H1 (cell line): ENCODE results near the gene YPEL5. TPM values are rescaled to one million over a fixed set of nuclear protein-coding genes. Genes with fewer than 3 reads are reported as not detected.

ENCODE experiments used
- EP300 ChIP-seq, 2 experiments: IDR thresholded peaks; 1 replicate in 1 of 2; 2 replicates in 1 of 2; pipeline ENCODE4 v1.6.1; 2011 to 2012; ENCODE audit warnings: low read depth in 2 of 2, low read length in 2 of 2, mild to moderate bottlenecking in 2 of 2, borderline replicate concordance in 1 of 2, inconsistent platforms in 1 of 2, moderate library complexity in 1 of 2
- KDM4A ChIP-seq: IDR thresholded peaks from one replicate; pipeline ENCODE4 v1.7.1; 2012; ENCODE audit warnings: low read depth, mild to moderate bottlenecking, moderate library complexity, low read length, inconsistent platforms; ENCODE audit not compliant: severe bottlenecking
- MAFK ChIP-seq: IDR thresholded peaks from 2 replicates; pipeline ENCODE4 v1.6.1; 2012; ENCODE audit warnings: low read depth, mild to moderate bottlenecking, improper control_type of control experiment, low read length
- SIX5 ChIP-seq: IDR thresholded peaks from 2 replicates; pipeline ENCODE4 v1.6.1; 2011; ENCODE audit warnings: mild to moderate bottlenecking, low read depth, low read length
- SRF ChIP-seq: IDR thresholded peaks from 2 replicates; pipeline ENCODE4 v1.6.1; 2011; ENCODE audit warnings: mild to moderate bottlenecking, low read depth, low read length, moderate library complexity
- SUZ12 ChIP-seq: fragments of 200-600 bp; sonication (generic); IDR thresholded peaks from 2 replicates; pipeline ENCODE4 v1.6.1; 2012; ENCODE audit warnings: mild to moderate bottlenecking, inconsistent platforms, low read length, moderate library complexity, mixed read lengths
- polyA plus RNA-seq, 7 experiments: library from polyadenylated mRNA; depleted of rRNA in 3 of 7; stranded (reverse) in 5 of 7; unstranded in 2 of 7; fragments of >200 nt in 5 of 7; fragments of 200-250 nt in 2 of 7; gene quantifications; 1 replicate in 5 of 7; 2 replicates in 1 of 7; 4 replicates in 1 of 7; pipeline versions ENCODE4 v1.2.1 to v1.2.3, GENCODE V29; 2011 to 2013; ENCODE audit warnings: missing spikeins in 2 of 7, mixed read lengths in 2 of 7
- total RNA-seq: library from RNA; stranded (reverse); fragmentation: NEBNext Ultra II Directional; extraction: Animal tissue kit (Norgen Biotek cat#: 25700); gene quantifications from 2 replicates; pipeline ENCODE4 v1.2.1, GENCODE V29; 2021
- TF ChIP-seq, protein P1 (sequence below), 3 experiments: IDR thresholded peaks; 1 replicate in 2 of 3; 2 replicates in 1 of 3; pipeline versions ENCODE4 v1.5.1 to v1.6.1; 2011; ENCODE audit warnings: low read length in 3 of 3, mild to moderate bottlenecking in 3 of 3, inconsistent platforms in 2 of 3, low read depth in 1 of 3, moderate library complexity in 1 of 3; ENCODE audit not compliant: insufficient read depth in 1 of 3; ENCODE audit errors: control extremely low read depth in 1 of 3

Gene YPEL5
- total and polyA plus RNA-seq, 2 of the 8 experiments (the other 6 are each of a cell fraction or from before 2014, with no cell fraction given): 18.5 to 28.0 TPM

DNA sequence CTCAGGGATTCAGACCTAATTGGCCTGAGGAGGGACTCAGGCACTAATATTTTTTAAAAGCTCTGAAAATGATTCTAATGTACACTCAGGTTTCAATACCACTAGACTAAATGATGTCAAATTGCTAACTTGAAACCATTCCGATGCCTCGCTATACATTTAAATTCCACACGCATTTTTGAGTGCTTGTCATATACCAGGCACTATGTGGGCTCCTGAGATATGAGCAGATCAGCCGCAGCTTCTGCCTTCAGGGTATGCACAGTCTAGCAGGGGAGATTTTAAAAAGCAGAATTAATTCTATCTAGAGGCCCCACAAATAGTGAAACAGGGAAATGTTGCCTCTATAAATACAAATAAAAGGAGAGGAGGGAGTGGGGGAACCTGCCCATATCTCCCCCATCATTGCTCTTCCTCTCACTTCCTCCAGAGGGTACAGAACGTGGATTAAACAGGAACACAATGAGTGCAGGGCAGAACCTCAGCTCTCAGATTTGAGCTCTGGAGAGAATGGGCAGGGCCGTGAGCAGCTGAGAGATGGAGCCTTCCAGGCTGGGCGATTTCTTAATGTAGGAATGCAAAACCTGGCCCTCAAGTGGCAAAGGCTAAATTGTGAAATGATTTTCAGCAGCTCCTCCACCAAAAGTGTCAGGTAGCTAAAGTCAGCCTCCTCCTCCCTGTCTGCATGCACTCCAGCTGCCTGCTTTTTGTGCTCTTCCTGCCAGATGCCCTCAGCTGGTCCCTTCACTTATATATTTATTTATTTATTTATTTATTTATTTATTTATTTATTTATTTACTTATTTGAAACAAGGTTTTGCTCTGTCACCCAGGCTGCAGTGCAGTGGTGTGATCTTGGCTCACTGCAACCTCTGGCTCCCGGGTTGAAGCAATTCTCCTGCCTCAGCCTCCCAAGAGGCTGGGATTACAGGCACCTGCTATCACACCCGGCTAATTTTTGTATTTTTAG is 59.9 kb downstream of the YPEL5 start (continued):
- TF ChIP-seq, protein P1, sequence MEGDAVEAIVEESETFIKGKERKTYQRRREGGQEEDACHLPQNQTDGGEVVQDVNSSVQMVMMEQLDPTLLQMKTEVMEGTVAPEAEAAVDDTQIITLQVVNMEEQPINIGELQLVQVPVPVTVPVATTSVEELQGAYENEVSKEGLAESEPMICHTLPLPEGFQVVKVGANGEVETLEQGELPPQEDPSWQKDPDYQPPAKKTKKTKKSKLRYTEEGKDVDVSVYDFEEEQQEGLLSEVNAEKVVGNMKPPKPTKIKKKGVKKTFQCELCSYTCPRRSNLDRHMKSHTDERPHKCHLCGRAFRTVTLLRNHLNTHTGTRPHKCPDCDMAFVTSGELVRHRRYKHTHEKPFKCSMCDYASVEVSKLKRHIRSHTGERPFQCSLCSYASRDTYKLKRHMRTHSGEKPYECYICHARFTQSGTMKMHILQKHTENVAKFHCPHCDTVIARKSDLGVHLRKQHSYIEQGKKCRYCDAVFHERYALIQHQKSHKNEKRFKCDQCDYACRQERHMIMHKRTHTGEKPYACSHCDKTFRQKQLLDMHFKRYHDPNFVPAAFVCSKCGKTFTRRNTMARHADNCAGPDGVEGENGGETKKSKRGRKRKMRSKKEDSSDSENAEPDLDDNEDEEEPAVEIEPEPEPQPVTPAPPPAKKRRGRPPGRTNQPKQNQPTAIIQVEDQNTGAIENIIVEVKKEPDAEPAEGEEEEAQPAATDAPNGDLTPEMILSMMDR (IDR thresholded peaks at IDR 0.05; ENCODE audit: control extremely low read depth in 1 of 3, insufficient read depth in 1 of 3, low read depth in 1 of 3, low read length in 3 of 3): no peak
- TF ChIP-seq MAFK (no peak), SRF (no peak), KDM4A (no peak), EP300 (IDR thresholded peaks at IDR 0.05; ENCODE audit: borderline replicate concordance in 1 of 2, low read depth in 2 of 2, low read length in 2 of 2) (no peak), SUZ12 (no peak), SIX5 (no peak)
